HG03025 (cell line): Measurements from ENCODE around the gene SLC38A8.

ENCODE experiments used
- ATAC-seq: cut with Tn5 transposase; IDR thresholded peaks from one replicate; pipeline ENCODE4 v1.9.1; 2021; ENCODE audit warnings: mild to moderate bottlenecking, moderate library complexity; ENCODE audit not compliant: unreplicated experiment, low FRiP score

The SLC38A8 gene

DNA sequence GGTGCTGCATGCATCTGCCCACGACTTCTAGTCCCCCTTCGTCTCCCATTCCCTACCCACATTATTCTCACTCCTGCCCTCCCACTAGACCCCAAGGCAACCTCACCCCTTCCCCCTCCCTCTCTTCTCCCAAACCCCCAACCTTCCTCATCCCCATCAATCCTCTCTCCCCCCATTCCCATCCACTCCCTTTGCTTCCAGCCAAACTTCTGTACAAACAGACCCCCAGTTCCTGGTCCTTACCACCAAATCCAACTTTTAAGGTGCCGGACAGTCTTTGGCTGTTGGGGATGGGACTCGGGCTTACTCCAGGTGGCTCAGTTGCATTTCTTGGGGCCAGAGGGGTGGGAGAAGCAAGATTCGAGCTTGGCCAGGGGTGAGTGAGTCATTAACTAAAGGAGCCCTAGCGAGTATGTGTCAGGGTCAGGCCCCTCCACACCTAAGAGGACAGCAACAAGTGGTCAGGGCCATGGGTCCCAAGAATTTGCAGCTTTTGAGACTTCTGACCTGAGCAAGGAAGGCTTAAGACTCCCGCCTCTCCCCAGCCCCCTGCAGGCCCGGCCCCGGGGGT is at the start of gene SLC38A8:
Gene SLC38A8 (minus strand): TSS at position 488 of the 571 bp plus-strand sequence. CDS start 638 bp downstream, outside the sequence.
- no peak for ATAC-seq

DNA sequence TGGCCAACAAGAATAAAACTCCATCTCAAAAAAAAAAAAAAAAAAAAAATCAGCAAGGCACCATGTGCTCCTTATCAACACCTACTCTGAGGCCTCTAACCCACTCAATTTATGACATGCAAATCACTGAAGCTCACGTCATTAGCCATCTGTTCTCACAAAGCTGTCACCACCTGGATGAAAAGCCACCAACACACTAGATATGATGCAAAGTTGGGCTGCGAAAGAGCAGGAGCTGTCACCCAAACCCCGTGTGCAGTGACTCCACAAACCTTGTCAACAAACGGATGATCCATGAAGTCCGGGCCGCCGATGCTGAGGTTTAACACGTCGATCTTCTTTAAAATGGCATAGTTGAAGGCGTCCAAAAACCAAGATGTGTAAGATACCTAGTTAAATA is 48.9 kb upstream of the SLC38A8 start:
- no peak for ATAC-seq

DNA sequence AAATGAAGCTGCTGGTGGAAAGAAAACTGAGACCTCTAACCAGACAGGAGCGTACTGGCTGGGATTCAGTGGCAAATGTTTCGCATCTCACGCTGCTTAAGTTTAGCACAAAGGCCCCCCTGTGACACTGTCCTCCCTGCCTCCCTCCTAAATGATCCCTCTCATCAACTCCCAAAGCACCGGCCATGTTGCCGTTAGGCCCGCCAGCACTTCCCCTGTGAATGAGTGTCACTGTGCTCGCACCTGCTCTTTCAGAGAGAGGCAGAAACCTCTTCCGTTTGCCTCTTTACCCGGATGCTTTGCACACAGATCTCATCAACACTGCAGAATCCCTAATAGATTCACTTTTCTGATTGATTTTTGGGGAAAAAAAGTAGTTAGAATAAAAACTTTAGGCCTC is 47.6 kb upstream of the SLC38A8 start:
- ATAC-seq: no peak

DNA sequence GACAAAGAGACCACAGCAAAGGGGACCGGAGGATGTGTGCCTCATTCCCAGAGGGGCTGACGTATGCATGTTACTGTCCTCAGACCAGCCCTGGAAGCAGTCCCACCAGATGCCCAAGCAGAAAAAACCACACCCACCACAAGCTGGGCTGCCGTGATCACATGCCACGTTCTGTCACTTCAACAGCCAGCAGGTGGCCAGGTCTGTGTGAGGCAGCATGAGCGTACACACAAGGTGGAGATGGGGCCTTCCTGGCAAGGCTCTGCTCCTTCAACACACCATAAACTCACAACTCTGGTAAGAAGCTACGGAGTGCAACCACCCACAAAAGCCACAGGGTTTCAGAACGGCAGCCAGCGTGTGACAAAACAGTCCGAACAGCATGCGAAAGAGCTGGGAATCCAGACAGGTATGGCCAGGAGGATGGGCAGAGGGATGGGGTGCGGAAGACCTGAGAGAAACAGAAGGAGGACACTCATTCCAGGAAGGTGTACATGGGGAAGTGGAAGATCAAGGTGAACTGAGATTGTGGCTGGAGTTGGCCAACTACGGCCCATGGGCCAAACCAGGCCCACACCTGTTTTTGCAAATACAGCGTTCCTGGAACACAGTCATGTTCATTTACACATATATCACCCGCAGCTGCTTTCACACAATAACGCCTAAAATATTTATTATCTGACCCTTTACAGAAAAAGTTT is 46.2 kb upstream of the SLC38A8 start:
- ATAC-seq: peak; percentile 70

DNA sequence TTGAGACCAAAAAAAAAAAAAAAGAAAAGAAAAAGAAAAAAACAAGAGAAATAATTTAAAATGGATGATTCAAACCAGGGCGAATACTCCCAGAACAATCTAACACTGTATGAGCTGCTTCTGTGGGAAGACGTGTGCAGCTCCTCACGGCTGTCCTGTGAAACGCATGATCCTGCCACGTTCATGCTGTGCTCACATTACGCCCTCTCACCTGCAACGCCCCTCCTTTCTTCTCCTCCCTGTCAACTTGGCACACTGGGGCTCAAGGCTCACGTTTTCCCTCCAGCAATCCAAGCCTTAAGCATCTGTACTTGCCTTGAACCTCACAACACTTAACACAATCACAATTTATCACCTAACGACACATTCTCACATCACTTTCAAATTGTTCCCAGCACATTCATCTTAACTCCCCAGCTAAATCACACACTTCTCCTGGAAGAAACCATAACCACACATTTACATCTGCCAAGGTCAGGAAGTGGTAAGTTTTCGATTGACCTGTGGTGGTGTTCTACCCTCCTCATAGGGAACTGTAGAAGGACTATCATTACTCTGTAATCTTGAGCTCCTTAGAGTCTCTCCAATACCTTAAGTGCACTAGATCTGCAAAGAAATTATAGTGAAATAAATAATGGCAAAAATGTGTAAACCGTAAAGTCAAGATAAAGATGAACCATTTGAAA is 45.0 kb upstream of the SLC38A8 start:
- ATAC-seq: no peak

DNA sequence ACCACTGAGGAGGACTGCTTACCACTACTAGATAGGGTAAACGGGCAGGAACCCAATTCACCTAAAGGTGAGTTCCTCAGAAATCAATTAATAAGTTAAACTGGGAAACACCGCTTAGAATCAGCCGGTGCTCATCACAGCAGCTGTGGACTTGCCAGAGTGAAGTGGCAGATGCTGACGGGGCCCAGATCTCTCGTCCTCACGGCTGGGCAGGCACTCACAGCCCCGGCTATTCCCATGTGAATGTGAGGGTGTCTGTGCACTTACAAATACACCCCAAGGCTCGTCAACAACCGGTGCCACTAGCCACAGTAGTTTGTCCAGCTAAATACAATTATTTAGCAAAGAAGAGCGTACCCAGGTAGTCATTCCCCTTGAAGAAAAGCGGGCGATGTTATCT is 44.4 kb upstream of the SLC38A8 start:
- no peak for ATAC-seq

DNA sequence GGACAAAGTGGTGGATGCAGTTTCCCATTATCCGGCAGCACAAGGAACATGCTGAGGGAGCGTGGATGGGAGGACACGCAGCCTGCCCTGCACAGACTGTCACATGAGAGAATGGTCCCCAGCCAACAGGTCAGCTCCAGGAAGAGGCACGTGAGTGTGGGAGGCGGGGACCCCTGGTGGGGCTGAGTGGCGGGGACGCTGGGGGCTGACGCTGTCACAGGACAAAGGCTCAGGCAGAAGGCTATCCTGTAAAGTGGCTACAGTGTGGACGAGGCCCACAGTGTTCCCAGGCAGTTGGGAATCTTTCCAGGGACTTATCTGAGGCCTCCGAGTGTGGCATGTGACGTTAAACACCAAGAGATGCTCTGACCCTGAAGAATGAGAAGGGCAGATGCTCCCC is 43.7 kb upstream of the SLC38A8 start:
- no peak for ATAC-seq

DNA sequence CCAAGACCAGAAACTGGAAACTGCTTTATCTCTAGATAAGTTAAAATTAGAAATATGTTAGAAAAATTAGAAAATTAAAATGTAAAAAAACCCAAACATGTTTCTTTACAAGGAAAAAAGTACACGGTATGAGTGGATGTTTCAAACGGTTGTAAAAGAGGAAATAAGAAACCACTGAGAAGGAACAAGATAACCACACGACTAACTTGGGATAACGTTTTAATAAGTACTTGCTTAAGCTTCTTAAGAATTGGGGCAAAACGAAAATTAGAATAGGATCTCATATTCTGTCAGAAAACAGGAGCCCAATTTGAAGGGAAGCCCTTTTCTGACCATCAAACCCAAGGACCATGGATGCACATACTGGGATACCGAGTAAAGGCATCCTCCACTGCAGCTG is 43.2 kb upstream of the SLC38A8 start:
- ATAC-seq: no peak

DNA sequence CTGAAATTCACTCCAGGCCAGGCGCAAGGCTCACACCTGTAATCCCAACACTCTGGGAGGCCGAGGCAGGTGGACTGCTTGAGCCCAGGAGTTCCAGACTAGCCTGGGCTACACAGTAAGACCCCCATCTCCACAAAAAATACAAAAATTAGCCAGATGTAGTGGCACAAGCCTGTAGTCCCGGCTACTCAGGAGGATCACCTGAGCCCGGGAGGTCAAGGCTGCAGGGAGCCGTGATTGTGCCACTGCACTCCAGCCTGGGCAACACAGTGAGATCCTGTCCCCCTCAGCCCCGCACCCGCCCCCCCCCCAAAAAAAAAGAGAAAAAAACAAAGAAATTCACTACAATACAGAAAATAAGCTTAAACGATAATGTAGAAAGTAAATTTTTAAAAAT is 42.7 kb upstream of the SLC38A8 start:
- no peak for ATAC-seq

DNA sequence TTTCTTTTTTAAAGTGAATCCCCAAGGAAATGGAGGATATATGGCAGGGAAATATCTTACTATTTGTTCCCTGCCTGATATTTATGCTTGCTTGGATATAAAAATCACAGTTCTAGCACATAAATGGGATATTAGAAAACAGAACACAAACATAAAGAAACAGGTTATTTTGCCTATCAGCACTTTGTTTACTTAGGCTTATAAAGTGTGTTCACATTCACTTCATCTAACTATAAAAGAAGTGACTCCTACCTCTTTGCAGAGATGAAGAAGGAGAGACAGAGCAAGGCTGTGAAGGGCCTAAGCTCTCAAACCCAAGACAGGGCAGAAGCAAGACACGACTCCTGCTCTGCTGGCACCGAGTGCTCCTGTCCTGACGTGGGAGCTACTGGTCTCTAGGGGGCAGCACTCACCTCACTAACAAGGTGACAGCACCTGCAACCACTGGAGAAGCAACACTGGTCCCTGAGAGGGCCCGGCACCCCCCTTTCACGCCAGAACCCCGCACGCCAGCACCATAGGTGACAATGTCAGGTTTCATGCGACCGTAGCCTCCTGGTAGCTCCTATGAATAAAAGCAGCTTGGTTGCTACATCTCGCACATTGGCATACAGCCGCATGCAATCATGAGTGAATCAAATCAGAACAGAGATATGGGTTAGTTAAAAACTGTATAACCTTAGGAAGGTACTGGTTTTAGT is 42.1 kb upstream of the SLC38A8 start:
- ATAC-seq: no peak

DNA sequence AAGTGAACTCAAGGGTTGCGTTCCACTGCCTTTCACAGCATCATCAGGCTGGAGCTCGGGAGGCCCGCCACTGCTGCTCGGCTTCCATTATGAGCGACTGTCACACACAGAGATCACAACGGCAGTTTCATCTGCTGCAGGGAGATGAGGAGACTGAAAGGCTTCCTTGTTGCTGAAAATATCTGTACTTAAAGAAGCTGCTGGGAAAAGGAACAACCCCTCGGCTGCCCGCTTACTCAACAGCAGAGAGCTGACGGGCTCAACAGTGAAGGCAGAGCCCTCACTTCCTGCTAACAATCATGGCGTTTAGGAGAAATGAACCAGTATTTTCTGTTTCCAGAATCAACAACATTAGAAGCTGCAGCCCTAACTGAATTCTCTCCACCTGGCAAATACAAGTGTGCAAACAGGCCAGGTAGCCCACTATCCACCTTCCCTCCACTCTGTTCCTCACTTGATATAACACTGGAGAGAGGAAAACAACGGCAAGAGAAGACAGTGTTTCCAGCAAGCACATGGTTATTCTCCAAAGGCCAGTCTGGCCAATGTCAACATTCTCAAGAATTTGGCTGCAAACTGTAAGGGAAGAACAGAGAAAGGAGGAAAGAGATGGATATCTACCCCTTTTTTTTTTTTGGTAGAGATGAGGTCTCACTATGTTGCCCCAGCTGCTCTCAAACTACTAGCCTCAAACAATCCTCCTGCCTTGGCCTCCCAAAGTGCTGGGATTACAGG is 40.4 kb upstream of the SLC38A8 start:
- ATAC-seq: no peak

DNA sequence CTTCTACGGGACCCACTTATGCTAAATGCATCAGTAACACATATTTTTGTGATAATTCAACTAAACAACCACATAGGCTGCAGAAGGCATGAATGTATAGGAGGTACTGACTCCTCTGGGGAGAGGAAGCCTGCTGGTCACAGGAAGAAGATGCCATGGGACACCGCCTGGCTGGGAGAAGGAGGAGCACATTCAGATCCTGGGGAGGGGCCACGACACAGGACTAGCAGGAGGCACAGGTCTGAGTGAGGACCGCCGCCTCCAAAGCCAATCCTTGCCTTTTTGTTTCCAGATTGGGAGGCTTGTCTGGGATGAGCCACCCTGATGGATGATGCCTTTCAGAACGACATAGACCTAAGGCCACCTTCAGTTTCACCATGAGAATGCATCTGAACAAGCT is 39.5 kb upstream of the SLC38A8 start:
- ATAC-seq: no peak

DNA sequence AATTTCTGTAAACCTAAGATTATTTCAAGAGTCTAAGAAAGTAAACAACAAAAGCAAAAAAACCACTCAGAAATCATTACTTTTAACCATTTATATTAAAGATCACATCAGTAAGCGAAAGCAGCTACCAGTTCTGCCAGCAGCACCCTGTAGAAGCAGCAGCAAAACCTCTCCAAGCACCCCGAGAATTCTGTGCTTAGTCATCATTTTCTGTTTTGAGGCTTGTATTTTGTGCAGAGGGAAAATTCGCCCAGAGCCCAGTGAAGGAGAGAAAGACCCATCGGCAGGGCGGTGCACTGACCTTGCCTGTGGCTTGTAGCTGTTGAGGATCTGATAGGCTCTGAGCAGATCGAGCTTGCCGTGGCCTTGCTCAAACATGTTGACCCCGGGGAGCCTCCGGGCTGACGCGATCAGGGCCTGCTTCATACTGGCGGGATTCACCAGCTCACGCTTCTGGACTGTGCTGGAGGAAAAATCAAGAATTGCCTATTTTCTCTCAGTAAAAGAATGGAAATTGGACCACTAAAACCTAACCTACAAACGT is 38.9 kb upstream of the SLC38A8 start:
- ATAC-seq: no peak

DNA sequence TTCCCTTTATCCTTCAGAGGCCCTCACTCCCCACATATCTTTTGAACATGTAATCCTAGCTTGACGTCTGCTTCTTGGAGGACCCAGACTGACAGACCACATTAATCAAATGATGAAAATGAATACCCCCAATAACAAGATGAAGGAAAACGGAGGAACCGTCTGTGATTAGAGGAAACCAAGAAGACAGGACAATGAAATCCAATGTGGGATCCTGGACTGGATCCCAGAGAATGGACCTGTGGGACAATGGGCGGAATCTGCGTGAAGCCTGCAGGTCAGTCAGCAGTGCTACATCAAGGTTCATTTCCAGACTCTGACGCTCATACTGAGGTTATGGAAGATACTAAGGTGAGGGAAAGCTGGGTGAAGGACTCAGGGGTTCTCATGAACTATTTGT is 38.2 kb upstream of the SLC38A8 start:
- no peak for ATAC-seq

DNA sequence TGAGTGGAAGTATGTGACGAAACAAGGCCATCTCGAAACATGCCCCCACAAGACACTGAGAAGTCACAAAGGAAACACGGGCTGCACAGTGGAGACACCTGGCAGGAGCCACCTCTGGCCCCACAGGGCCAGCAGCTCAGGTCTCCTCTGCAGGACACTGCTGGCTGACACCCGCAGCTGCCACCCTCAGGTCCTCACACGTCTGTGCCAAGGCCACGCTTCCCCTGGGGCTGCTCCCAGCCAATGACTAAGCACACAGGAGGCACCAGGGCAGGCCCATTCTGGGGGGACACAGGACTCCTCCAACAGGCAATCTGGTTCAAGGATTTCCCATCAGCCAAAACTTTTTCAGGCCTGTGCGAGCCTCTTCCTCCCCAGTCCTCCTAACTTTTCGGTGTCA is 37.8 kb upstream of the SLC38A8 start:
- no peak for ATAC-seq

DNA sequence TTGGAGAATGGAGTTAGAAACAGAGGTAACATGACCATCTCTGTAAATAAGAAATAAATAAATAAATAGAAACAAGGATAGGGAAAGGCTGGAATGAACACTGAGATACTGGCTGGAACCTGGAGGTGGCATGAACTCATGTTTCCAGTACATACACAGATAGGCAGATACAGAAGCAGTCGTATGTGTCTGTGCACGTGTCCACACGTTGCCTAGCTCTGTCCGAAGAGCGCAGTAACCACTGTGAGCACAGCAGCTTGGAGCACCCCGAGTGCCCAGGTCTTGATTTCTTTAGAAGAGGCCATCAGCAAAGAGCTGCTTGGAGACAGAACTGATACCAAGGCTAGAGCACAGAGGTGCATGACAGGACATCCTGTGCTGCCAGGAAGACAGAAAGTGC is 37.1 kb upstream of the SLC38A8 start:
- no peak for ATAC-seq

DNA sequence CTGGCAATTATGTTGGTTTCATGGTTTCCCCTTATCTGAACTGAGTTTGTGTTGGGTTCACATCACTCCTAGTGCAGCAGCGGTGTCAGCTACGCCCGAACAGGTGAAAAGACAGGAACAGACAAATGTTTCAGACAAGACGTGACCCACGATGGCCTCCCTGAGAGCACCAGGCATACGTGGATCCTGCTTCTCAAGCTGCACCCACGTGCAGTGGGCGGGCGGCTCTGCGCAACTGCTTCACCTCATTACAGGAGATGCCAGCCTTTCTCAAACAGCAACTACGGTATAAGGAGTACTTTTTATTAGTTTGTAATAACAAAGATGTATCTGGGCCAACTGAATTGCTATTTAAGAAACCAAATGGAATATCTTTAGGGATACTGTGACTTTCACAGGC is 32.8 kb upstream of the SLC38A8 start:
- no peak for ATAC-seq

DNA sequence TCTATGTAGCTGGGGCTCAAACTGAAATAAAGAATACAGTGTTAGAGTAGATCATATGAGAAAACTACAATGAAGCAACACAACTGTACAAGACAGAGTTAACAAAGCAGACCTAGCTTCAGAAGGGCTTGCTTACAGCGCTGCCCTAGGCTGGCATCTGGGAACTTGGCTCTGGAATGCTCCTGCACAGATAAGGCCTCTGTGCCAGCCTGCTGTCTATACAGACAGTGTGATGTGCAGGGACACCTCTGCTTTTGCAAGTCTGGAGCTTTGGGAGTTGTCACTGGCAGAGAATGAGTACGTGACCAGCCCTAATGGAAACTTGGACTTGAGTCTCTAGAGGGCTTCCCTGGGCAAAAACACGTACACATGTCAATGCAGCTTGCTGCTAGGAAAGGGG is 32.1 kb upstream of the SLC38A8 start:
- ATAC-seq: no peak

DNA sequence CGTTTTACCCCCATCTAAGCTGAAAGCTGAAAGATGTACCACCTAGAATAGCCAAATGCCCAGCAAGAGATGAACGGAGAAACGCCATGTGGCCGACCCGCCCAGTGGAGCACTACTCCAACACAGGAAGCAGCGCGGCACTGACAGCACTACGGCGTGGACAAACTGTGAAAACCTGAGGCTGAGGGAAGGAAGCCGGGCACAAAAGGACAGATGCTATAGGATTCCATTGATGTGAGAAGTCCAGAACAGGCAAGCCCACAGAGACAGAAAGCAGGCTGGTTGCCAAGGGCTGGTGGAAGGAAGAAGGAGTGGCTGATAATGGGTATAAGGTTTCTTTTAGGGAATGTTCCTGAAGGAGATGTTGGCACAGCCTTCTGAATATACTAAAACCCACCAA is 29.4 kb upstream of the SLC38A8 start:
- ATAC-seq: no peak

DNA sequence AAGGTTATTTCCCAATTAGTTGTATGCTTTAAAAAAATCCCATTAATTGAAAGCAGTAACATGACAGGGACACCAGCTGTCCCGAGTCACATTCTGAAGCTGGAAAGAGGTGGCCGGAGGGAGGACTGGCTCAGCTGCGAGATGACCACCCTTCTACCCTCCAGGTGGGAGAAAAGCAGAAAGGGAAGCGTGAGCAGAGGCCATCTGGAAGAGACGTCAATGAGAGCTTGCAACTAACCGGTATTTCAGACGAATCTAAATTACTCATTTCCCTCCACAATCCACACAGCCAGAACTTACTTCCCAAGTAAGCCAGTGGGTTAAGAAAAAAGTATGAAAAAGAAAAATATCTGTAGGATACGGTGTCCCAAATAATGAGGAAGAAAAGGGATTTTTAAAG is 28.5 kb upstream of the SLC38A8 start:
- no peak for ATAC-seq
